C1 segment of cervical spinal cord (tissue), 14 donors: ENCODE results near the gene EPOP.

Experiments used
- DNase-seq, 14 donors: peaks; one replicate each; lab custom pipeline; 2025; lab: John Stamatoyannopoulos, UW

Gene EPOP

GRCh38 chr17:38674749-38675615, at the start of gene EPOP:
Gene EPOP, minus strand, starts transcription at chr17:38674957. Its CDS starts 462 bp downstream, at chr17:38674495.
- peak in 12 of 14 donors; percentile 36 to 86 (median 59) for DNase-seq

GRCh38 chr17:38721802-38722201, 47.0 kb upstream of the EPOP start:
- DNase-seq = no peak

DNA sequence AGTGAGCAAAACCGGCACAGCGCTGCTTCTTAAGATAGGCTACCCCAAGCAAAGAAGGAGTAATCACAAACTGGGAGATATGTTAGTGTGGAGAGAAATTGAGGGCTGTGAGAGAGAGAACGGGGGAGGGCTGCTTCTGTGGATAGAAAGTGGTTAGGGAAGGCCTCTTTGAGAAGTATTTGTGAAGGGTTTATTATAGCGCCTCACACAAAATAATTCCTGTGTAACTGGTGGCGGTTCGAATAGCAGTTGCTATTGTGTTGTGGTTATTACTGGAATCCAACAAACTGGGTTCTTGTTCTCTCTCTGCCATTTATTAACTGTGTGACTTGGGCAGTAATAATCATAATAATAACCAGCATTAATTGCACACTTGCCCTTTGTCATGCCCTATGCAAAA, 46.2 kb upstream of the EPOP start:
- no peak for DNase-seq

DNA sequence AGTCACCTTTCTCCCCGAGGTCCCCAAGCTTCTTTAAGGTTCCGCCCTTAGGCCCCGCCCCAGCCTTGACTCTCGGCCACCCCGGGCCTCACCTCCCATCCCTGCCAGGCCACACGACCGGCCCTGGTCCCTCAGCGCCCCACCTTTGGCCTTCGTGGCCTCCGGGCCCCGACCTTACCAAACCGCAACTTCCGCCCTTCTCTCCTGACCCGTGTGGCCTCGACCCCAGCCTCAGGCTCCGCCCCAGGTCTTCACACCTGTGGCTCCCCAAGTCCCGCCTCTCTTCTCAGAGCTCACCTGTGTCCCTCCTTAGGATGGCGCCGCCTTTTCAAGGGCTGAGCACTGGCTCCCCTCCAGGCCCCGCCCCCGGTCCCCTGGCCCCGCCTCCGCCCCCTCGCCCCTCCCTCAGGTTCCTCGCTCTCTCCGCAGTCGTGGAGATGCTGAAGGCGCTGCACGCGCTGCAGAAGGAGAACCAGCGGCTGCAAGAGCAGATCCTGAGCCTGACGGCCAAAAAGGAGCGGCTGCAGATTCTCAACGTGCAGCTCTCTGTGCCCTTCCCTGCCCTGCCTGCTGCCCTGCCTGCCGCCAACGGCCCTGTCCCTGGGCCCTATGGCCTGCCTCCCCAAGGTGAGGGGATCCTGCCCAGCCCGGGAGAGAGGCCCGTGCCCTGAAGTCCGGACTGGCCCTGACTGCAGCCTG, 45.3 kb upstream of the EPOP start:
- DNase-seq = no peak

GRCh38 chr17:38719289-38719942, 44.7 kb upstream of the EPOP start:
- DNase-seq = no peak

DNA sequence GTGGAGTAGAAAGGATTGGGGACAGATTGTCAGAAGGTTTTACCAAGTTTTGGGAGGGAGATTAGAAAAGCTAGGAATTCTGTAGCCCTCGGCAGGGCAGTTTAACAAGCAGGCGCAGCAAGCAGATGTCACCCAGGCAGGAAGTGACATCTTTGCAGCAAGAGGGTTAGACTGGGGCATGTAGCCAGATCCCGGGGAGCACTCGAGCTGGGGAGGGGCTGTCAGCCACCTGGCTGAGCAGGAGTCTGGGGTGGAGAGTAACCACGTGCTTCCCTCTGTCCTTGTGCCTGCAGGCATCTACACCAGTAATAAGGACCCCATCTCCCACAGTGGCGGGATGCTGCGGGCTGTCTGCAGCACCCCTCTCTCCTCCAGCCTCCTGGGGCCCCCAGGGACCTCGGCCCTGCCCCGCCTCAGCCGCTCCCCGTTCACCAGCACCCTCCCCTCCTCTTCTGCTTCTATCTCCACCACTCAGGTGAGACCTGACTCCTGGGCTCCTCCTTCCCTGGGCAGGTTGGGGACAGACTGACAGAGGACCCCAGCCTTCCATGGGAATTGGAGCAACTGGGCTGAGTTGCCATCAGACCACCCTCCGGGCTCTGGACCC, 42.5 kb upstream of the EPOP start:
- DNase-seq = peak in 1 of 14 donors; percentile 54

DNA sequence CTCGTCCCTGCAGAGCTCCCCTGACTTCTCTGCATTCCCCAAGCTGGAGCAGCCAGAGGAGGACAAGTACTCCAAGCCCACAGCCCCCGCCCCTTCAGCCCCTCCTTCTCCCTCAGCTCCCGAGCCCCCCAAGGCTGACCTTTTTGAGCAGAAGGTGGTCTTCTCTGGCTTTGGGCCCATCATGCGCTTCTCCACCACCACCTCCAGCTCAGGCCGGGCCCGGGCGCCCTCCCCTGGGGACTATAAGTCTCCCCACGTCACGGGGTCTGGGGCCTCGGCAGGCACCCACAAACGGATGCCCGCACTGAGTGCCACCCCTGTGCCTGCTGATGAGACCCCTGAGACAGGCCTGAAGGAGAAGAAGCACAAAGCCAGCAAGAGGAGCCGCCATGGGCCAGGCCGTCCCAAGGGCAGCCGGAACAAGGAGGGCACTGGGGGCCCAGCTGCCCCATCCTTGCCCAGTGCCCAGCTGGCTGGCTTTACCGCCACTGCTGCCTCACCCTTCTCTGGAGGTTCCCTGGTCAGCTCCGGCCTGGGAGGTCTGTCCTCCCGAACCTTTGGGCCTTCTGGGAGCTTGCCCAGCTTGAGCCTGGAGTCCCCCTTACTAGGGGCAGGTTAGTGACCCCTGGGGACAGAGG, 41.7 kb upstream of the EPOP start:
- no peak for DNase-seq

DNA sequence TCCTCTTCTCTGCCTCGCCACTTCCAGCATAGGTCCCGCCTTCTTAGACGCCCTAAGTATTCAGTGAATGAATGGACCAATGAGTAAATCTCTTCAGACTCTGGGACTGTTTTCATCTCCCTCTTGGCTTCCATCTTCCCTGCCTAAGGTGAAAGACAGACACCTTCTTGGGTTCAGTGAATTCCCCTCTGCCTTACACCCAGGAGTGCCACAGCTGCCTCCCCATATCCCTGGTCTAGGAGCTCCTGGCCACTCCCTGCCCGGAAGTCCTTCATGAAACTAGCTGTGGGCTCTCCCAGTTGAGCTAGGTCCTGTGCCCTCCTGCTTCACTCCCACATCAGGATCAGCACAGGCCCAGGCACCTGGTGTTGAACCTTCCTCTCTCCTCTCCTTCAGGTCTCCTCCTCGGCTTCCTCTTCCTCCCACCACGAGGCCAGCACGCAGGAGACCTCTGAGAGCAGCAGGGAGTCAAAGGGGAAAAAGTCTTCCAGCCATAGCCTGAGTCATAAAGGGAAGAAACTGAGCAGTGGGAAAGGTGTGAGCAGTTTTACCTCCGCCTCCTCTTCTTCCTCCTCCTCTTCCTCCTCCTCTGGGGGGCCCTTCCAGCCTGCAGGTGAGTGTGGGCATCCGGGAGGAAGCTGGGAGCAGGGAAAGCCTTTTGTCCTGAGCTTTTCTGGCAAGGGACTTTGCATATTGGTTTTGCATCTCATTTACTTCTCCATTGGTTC, 40.6 kb upstream of the EPOP start:
- DNase-seq = no peak

DNA sequence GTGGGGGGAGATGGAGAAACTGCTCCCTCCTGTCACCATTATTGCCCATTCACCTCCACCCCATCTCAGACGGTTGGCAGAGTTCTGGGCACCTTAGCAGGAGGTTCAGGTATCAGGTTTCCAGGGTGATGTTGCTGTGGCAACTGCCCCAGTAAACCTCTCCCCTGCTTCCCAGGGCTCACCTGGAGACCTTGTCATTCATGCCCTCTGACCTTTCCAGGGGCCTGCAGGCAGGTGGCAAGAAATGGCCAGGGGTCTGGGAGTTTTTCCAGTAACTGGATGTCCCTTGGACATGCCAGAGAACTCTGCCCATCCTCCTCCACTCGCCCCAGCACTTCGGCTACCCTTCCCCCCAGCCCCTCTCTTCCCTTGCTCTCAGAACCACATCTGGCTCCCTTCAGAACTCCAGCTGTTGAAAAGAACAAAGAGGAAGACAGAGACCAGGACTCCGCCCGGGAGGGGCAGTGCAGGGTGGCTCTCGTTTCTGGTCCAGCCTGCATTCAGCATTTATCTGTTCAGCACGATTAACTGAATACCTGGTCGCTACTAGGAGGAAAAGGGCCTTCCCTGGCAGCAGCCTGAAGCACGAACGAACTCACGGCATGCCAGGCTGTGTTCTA, 38.8 kb upstream of the EPOP start:
- DNase-seq = no peak

DNA sequence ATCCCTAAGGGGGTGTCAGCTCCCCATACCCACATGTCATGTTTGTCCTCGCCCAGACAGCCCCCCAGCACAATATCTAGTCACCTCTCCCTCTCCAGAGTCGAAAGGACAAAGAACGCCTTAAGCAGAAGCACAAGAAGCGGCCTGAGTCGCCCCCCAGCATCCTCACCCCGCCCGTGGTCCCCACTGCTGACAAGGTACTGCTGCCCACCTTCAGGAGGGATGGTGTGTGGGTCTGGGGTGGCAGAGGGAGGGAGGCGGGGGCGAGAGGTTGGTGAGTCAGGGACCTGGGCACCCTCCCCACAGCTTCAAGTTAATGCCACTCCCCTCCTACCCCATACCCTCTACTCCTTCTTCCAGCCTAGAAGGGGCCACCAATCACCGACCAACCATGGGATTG, 37.8 kb upstream of the EPOP start:
- DNase-seq = no peak

GRCh38 chr17:38711792-38712571, 37.2 kb upstream of the EPOP start:
- DNase-seq = no peak

- no peak for DNase-seq
Measured at GRCh38 chr17:38710985-38711384, 36.2 kb upstream of the EPOP start.

- no peak for DNase-seq
Measured at GRCh38 chr17:38710604-38710962, 35.8 kb upstream of the EPOP start.

DNA sequence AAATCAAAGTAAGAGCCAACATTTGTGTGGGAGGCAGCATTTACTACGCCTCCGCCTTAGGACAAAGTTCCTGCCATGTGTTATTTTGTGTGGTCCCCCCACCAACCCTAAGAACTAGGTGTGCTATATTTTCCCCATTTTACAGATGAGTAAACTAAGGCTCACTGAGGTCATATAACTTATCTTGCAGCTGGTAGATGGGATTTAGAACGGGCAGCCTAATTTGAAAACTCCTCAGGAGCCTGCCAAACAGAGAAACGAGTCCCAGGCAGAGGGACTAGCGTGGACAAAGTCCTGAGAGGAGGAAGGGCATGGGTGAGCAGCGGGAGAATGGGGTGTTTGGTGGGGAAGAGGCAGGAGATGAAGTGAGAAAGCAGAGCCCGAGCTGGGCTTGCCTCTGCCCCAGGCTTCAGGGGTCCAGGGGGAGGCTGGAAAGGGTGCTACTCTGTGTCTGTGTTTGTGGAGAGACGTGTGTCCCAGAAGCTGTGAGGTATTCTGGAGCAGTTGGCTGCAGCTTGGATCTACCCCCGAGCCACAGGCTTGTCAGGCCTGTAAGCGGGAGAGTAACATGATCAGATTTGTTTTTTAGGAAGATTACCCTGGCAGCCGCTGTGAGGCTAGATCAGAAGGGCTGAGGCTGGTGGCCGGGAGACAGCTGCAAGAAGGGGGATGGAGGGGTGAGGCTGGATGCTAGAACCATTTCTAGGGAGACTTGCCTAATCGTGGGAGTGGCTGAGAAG, 35.3 kb upstream of the EPOP start:
- DNase-seq = no peak

DNA sequence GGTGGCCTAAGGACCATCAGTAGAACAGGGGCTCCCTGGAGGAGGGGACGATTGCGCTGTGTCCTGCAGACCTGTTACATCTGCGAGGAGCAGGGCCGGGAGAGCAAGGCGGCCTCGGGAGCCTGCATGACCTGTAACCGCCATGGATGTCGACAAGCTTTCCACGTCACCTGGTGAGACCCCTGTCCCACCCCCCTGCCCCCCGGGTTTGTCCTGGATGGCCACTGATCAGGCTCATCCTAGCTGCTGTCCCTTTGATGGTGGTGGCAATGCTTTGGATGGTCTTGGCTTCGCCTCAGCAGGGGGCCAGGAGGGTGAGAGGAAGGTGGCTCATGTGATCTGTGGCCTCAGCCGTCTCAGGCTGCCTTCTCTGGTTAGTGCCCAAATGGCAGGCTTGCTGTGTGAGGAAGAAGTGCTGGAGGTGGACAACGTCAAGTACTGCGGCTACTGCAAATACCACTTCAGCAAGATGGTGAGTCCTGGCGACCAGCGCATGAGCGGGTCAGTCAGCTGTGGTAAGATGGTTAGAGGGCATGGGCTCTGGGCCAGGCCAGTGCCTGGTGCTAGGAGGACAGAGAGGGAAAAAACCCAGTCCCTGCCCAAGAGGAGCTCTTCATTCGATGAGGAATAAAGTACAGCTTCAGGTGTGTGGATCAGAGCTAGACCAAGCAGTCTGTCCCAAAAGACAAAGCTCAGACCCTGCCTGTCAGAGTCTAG, 34.5 kb upstream of the EPOP start:
- no peak for DNase-seq

- DNase-seq = no peak
Measured at GRCh38 chr17:38707678-38708351, 33.1 kb upstream of the EPOP start.

GRCh38 chr17:38706505-38707216, 31.9 kb upstream of the EPOP start:
- DNase-seq = peak in 3 of 14 donors; percentile 17 to 33 (median 30)
